DMS 273 (cell line): ENCODE results near the gene SLC1A5.
"Not testable (repeated sequence)": the region's sequence is repeated elsewhere in the genome, so short reads cannot be mapped to it uniquely, and the experiment has no call there.

ENCODE experiments used
- DNase-seq: peaks from one replicate; lab custom pipeline; 2025; ENCODE audit not compliant: unreplicated experiment; lab: John Stamatoyannopoulos, UW

Gene SLC1A5

DNA sequence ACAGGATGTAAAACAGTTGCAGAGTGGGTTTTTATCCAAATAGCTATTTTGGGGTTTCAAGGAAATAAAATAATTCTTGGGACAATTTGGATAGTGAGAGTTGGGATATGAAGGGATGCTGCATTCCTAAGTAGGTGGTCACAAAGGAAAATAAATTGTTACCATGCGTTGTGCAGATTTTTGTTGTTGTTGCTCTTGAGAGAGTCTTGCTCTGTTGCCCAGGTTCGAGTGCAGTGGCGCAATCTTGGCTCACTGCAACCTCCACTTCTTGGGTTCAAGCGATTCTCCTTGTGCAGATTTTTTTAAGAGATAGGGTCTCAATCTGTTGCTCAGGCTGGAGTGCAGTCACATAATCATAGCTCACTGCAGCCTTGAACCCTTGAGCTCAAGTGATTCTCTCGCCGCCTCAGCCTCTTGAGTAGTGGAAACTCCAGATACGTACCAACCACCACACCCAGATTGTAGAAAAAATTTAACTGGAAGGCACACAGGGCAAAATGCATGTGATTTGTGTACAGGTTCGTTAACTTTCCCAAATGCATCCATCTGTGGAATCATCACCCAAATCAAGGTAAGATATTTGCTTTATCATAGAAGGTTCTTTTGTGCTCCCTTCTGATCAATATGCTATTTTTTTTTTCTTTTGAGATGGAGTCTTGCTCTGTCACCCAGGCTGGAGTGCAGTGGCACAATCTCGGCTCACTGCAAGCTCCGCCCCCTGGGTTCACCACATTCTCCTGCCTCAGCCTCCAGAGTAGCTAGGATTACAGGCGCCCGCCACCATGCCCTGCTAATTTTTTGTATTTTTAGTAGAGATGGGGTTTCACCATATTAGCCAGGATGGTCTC lies 16.0 kb downstream of the SLC1A5 start:
- DNase-seq: no peak

DNA sequence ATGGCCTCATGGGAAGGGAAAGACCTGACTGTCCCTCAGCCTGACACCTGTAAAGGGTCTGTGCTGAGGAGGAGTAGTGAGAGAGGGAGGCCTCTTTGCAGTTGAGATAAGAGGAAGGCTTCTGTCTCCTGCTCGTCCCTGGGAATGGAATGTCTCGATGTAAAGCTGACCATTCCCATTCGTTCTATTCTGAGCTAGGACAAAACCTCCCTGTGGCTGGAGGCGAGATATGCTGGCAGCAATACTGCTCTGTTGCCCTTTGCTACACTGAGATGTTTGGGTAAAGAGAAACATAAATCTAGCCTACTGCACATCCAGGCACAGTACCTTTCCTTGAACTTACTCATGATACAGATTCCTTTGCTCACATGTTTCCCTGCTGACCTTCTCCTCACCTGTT lies 19.6 kb downstream of the SLC1A5 start:
- not testable (repeated sequence) for DNase-seq

DNA sequence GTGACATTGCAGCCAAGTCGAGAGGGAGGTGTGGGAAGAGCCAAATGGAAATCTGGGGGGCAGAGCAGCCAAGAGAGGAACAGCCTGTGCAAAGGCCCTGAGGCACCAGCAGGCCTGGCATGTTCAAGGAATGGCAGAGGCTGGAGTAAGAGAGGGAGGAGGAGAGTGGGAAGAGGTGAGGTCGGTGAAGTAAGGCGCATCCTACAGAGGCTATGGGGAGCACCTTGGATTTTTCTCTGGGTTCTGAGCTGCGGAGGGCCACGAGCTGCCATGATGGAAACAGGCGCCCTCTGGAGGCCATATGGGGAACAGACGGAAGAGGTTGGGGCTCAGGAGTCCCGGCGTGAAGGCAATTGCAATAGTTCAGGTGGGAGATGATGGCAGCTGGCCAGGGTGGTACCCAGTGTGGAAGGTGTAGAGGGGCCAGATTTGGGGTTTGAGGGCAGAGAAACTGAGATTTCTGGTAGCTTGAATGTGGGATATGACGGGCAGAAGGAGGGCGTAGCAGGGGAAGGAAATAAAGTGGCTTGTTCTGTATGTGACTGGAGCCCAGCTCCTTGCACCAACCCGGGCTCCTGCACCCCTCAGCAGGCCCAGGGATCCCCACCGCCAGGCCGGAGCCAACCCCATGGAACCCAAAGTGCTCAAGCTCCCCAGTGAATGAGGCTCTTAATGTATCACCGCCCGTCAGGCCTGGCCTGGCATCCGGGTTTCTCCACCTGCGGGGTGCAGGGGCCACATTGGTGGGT lies 21.7 kb downstream of the SLC1A5 start:
- DNase-seq: peak; percentile 79

DNA sequence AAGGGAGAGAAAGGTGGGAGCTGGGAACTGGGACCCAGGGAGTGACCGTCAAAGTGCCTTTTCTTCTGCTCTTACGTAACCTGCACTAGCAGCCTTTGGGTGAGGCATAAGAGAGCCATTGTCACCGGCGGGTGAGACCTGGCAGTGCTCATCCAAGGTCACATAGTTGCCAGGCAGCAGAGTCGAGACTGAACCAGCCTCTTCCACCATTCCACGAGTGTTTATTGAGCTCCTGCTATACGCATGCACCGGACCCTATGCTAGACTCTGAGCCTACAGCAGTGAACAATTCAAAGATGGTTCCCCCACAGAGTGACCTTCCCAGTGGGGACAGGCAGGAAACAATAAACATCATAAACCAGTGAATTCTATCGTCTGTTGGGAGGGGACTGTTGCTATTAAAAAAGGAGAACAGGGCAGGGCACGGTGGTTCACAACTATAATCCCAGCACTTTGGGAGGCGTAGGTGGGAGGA lies 23.5 kb downstream of the SLC1A5 start:
- no peak for DNase-seq

DNA sequence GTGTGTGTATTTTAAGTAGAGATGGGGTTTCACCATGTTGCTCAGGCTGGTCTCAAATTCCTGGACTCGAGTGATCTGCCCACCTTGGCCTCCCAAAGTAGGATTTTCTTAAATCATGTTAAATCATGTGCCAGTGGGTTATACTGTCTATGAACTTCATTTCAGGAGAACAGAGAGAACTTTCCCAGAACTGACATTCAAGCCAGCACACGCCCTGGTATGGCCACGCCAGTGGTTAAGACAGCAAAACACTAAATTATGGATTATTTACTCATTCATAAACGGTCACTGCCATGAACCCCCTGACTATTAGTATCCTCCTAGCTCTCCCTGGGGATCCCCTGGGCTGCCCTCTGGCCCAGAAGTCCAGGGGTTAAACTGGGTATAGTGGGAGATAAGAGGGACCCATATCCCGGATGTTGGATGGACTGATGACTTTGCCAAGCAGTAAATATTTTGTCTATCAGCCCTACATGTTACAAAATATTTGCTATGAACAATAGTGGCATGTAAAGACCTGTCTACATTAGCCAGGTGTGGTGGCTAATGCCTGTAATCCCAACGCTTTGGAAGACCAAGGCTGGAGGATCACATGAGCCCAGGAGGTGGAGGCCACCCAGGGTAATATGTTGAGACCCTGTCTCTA lies 26.0 kb downstream of the SLC1A5 start:
- no peak for DNase-seq

DNA sequence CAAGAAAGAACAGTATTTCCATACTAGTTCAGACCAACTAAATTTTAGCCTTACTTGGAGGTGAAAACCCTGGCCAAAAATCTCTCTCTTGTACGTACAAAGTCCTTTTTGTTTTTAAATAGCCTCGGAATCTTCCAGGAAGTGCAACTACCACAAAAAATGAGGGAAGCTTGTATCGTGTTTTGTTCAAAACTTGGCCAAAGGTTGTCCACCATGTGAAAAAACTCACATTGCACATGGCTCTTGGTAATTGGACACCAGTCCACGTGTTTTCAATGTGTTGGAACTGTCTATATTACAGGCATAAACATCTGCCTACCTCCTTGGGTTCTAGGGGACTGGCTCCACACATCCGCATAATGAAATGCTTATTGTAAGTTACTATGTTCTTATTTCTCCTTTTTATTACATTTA lies 27.0 kb downstream of the SLC1A5 start:
- DNase-seq: peak; percentile 66

DNA sequence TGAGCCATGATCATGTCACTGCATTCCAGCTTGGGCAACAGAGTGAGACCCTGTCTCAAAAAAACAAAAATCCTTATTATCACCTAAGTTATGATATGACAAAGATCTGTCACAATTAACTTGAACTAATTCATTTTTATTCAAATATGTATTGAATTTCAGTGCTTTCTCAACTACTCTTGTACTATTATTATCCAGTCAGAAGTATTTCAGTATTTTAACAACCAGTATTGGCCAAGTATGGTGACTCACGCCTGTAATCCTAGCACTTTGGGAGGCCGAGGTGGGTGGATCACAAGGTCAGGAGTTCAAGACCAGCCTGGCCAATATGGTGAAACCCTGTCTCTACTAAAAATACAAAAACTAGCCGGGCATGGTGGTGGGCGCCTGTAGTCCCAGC lies 27.5 kb downstream of the SLC1A5 start:
- not testable (repeated sequence) for DNase-seq

DNA sequence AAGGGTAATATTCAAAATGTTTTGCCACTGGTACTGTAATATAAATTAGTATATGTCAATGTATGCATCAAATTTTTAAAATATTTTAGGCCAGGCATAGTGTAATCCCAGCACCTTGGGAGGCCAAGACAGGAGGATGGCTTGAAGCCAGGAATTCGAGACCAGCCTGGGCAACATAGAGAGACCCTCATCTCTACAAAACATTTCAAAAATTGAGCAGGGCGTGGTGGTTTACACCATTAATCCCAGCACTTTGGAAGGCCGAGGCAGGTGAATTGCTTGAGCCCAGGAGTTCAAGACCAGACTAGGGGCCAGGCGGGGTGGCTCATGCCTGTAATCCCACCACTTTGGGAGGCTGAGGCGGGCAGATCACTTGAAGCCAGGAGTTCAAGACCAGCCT lies 28.0 kb downstream of the SLC1A5 start:
- no peak for DNase-seq

DNA sequence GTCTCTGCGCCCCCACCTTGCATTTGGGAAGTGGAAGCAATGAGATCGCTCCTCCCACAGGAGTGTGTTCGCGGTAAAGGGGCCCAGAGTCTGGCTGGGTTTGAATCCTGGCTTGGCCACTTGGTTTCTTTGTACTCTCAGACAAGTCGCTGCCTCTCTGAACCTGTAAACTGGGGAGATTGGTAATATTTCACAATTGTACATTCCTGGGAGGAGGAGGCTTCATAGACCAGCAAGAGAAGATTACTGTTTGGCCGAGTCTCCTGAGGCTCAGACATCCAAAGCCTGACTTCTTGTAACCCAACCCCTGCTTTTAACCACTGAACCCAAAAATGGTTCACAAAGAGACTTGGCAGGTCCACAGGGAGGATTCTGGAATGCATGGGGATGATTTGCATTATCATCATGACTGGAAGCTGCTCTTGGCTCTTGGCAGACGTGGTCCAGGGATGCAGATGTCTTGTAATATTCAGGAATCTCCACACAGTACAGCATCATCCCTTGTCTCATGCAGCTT lies 28.5 kb downstream of the SLC1A5 start:
- no peak for DNase-seq

DNA sequence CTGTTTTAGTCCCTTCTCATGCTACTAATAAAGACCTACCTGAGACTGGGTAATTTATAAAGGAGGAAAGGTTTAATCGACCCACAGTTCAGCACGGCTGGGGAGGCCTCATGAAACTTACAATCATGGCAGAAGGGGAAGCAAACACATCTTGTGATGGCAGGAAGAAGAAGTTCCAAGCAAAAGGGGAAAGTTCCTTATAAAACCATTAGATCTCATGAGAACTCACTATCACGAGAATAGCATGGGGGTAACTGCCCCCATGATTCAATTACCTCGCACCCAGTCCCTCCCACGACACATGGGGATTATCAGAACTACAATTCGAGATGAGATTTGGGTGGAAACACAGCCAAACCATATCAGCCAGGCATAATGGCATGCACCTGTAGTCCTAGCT lies 29.2 kb downstream of the SLC1A5 start:
- DNase-seq: no peak

DNA sequence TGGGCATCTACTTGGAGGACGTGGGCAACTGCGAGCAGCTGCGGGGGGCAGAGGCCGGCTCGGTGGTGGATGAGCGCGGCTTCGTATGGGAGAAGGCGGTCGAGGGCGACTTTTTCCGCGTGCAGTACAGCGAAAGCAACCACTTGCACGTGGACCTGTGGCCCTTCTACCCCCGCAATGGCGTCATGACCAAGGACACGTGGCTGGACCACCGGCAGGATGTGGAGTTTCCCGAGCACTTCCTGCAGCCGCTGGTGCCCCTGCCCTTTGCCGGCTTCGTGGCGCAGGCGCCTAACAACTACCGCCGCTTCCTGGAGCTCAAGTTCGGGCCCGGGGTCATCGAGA lies 31.9 kb downstream of the SLC1A5 start:
- no peak for DNase-seq

DNA sequence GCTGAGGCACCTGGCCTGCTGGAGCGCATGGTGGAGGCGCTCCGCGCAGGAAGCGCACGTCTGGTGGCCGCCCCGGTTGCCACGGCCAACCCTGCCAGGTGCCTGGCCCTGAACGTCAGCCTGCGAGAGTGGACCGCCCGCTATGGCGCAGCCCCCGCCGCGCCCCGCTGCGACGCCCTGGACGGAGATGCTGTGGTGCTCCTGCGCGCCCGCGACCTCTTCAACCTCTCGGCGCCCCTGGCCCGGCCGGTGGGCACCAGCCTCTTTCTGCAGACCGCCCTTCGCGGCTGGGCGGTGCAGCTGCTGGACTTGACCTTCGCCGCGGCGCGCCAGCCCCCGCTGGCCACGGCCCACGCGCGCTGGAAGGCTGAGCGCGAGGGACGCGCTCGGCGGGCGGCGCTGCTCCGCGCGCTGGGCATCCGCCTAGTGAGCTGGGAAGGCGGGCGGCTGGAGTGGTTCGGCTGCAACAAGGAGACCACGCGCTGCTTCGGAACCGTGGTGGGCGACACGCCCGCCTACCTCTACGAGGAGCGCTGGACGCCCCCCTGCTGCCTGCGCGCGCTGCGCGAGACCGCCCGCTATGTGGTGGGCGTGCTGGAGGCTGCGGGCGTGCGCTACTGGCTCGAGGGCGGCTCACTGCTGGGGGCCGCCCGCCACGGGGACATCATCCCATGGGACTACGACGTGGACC lies 32.4 kb downstream of the SLC1A5 start:
- no peak for DNase-seq

DNA sequence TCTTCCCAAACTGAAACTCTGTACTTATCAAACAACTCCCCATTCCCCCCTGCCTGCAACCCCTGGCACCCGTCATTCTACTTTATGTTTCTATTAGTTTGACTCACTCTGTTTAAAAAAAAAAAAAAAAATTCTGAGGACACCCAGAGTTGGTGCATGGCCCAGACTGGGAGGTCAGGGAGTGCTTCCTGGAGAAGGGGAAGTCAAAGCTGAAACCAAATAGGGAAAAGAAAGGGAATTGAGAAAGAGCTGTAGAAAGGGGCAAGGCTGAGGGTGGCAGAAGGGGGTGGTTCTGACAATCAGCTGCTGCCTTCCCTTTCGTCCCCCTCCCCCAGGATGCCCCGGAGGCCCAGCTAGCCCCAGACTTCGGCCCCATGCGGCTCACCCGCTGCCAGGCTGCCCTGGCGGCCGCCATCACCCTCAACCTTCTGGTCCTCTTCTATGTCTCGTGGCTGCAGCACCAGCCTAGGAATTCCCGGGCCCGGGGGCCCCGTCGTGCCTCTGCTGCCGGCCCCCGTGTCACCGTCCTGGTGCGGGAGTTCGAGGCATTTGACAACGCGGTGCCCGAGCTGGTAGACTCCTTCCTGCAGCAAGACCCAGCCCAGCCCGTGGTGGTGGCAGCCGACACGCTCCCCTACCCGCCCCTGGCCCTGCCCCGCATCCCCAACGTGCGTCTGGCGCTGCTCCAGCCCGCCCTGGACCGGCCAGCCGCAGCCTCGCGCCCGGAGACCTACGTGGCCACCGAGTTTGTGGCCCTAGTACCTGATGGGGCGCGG lies 33.1 kb downstream of the SLC1A5 start:
- no peak for DNase-seq

DNA sequence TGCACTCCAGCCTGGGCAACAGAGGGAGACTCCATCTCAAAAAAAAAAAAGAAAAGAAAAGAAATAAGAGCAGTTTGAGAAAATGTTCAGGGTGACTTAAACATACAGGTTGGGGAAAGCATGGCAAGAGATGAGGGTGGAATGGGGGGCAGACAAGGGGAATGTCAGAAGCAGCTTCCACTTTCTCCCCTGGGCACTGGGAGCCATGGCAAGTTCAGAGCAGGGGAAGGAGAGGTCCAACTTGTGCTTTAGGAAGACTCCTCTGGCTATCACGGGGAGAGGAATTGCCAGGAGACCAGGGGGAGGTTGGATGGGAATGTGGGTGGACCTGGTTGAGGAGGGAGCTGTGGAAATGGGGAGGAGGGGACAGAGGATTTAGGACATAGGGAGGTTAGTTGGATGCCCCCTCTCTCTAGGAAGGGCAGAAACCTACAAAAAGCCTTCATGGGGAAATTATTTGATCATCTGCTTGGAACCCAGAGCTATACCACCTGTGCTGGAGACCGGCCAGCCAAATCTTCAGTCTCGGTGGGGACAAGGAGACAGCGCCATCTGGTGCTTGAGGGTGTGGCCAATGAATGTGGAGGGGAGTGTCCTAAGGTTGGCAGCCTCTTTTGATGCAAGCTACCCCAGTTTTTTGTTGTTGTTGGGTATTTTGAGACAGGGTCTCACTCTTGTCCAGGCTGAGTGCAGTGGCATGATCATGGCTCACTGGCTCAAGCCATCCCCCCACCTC lies 34.8 kb downstream of the SLC1A5 start:
- DNase-seq: peak; percentile 91

DNA sequence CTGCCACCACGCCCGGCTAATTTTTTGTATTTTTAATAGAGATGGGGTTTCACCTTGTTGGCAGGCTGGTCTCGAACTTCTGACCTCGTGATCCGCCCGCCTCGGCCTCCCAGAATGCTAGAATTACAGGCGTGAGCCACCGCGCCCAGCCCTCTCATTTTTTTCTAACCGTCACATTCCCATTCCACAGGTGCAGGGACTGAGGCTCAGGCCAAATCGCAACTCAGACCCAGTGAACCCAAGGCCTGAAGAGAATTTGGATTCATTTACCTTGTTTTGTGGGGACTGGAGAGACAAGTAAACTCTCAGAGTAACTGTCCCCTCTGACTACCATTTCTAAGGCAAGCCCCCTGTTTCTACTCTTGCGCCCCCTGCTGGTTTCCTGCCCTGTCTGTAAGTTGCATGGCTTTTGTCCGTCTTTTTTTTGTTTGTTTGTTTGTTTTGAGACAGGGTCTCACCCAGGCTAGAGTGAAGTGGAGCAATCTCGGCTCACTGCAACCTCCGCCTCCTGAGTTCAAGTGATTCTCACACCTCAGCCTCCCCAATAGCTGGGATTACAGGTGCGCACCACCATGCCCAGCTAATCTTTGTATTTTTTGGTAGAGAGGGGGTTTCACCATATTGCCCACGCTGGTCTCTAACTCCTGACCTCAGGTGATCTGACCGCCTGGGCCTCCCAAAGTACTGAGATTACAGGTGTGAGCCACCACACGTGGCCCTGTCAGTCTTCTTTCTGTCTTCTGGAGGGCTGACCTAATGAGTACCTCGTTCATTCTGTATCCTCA lies 39.9 kb downstream of the SLC1A5 start:
- peak; percentile 79 for DNase-seq

DNA sequence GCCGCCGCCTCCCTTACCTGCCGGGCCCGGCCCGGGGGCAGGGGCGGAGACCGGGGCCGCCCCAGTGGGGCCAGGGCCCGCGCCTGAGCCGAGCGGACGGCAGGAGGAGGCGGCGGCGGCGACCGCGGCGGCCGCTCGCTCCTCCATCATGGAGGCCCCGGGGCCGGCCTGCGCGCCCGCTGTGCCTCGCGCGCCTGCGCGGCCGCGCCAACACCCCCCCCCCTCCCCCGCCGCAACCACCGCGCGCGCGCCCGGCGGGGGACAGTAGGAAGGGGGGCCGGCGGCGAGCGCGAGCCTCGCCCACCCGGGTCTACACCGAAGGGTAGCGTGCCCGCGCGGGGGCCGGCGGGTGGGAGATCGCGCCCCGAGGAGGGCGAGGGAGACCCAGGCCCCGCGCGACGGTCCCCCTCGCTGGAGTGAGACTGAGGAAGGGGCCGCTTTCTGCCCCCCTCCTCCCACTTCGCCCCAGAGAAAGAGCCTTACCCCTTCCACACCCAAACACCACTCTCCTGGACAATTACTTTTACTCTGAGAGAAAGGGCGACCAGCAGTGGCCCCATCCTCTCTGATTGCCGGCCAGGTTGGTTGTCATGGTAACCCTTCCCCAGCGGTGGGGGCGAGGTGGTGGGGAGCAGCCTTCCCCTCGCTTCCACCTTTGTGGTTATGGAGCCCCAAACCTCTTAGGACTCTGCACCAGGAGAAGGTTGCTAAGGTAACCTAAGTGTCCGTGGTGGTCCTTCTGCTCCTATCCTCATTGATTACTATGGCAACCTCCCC lies 41.9 kb downstream of the SLC1A5 start, which contains the start of gene STRN4:
Gene STRN4 (minus strand): TSS at position 170 of the 777 bp plus-strand sequence. CDS start 20 bp downstream, at position 150.
- peak; percentile 88 for DNase-seq

DNA sequence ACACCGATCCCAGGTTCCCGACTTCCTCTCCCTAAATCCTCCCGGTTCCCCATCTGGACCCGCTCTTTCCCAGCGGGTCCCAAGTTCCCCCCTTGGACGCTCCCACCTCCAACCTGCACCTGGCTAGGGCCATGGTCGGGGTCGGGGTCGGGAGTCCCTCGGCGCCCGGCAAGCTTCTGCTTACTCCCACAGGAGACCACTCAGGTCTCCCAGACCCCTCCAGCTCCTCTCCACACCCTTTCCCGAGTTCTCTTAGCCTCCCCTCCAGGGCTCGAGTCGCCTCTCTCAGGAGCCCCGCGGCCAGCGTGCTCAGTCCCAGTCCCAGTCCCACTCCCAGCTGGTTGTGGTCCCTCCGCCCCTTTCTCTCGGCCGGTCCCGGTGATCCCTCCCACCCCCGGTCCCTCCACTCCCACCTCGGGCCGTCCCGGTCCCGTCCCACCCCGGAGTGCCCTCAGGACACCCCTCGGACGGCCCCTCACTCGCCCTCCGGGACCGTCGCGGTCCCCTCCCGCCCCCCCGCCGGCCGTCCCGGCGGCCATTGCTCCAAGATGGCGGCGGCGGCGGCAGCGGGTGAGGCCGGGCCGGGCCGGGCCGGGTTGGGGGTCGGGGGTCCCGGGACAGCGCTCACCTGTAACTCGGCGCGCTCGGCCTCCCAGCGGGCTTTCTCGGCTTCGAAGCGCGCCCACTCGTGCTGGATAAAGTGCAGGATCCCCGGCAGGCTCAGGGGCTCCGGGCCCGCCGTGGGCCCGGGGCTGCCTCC lies 42.7 kb downstream of the SLC1A5 start, which contains the start of gene FKRP:
Gene FKRP (plus strand): TSS at position 537 of the 760 bp plus-strand sequence. CDS start 9,394 bp downstream, outside the sequence.
- DNase-seq: peak; percentile 64
